Measurements from ENCODE around the gene TMPRSS4. TPM values are rescaled to one million over a fixed set of nuclear protein-coding genes. Genes with fewer than 3 reads are reported as not detected.

Gene TMPRSS4
- total and polyA plus RNA-seq, 2 of the 13 experiments (the other 11 are each of a cell fraction or from before 2014, with no cell fraction given), result 0.32 TPM; not detected in 1

DNA sequence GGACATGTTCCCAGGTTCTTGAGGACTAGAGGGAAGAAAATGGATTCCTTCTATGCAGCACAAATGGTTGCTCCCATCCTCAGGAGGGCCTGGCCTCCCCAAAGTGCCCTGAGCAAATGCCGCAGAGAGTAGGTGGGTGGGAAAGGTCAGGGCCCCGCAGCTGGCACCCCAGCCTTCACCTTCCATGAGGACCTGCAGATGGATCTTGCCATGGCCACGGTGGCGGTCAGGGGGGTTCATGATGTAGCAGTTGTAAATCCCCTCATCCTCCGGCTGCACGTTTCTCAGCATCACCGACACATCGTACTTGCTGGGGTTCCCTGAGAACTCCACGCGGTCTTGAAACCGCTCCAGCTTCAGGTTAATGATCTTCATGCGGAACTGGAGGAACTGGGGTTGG is 91.0 kb downstream of the TMPRSS4 start:
- no peak for DNase-seq (ENCODE audit: low spot score)
- no peaks in the 10 kb centered on the region for H3K79me2 ChIP-seq (ENCODE audit: insufficient read depth, low read length)
- TF ChIP-seq MEIS2 (CRISPR knock-in tag; IDR thresholded peaks at IDR 0.05) (no peak), ZNF766 (CRISPR knock-in tag; IDR thresholded peaks at IDR 0.05; ENCODE audit: borderline replicate concordance) (no peak), RFX1 (IDR thresholded peaks at IDR 0.05) (no peak), CCDC6 (CRISPR knock-in tag; IDR thresholded peaks at IDR 0.05) (no peak), ZMYM2 (CRISPR knock-in tag; IDR thresholded peaks at IDR 0.05) (no peak), SIX4 (CRISPR knock-in tag; IDR thresholded peaks at IDR 0.05) (no peak), ZNF577 (CRISPR knock-in tag; IDR thresholded peaks at IDR 0.05; ENCODE audit: borderline replicate concordance, low read depth) (no peak), TCF7L2 (IDR thresholded peaks at IDR 0.05; ENCODE audit: low read depth, low read length) (no peak)
- TF ChIP-seq, protein P1, sequence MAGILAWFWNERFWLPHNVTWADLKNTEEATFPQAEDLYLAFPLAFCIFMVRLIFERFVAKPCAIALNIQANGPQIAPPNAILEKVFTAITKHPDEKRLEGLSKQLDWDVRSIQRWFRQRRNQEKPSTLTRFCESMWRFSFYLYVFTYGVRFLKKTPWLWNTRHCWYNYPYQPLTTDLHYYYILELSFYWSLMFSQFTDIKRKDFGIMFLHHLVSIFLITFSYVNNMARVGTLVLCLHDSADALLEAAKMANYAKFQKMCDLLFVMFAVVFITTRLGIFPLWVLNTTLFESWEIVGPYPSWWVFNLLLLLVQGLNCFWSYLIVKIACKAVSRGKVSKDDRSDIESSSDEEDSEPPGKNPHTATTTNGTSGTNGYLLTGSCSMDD (CRISPR knock-in tag; IDR thresholded peaks at IDR 0.05), result no peak
- intact Hi-C loops (cut with micrococcal nuclease; ENCODE audit: unreplicated experiment), result no loop called here
- H2AFZ ChIP-seq (ENCODE audit: low read length), result no peak overlapping the region
- ATAC-seq, result no peak
- H3K9me3 ChIP-seq (ENCODE audit: low read length), result no peaks in the 10 kb centered on the region
- H4K20me1 ChIP-seq (ENCODE audit: insufficient read depth, low read length), result no peaks in the 10 kb centered on the region
- H3K4me1 ChIP-seq (ENCODE audit: insufficient read depth, low read length), result peaks cover 17% of the 10 kb centered on the region
- no peaks in the 10 kb centered on the region for H3K36me3 ChIP-seq (replicated peaks in 1 of 2; ENCODE audit: control insufficient read depth in 1 of 2, insufficient read depth in 2 of 2, low read length in 2 of 2)
- no peak overlapping the region for H3K4me3 ChIP-seq (replicated peaks in 1 of 3; ENCODE audit: insufficient read depth in 1 of 3, low read depth in 2 of 3, low read length in 3 of 3)
- ChIA-PET CTCF (ENCODE audit: low intra/inter-chr PET ratio, low total read pairs) (no interaction called here), POLR2A (no interaction called here)
- no peak for FAIRE-seq
- no peak overlapping the region for H3K9ac ChIP-seq (ENCODE audit: insufficient read depth, low read depth, low read length)
- WGBS (ENCODE audit: low lambda C conversion rate), result 16% methylated on average over 5 of the region's 12 CpGs
- H3K27ac ChIP-seq (ENCODE audit: extremely low read length, insufficient read depth, low read length), result no peak overlapping the region
- H3K4me2 ChIP-seq (ENCODE audit: low read depth, low read length), result no peak overlapping the region
- H3K27me3 ChIP-seq (ENCODE audit: control insufficient read depth in 1 of 2, insufficient read depth in 2 of 2, low read length in 2 of 2), result peaks cover 6 to 82% of the 10 kb centered on the region in 2 experiments
- BruUV-seq (replicated peaks), result no TSS peak
- in situ Hi-C loops (cut with HindIII; ENCODE audit: extremely low pct_ligation_motif_present, low pct_unique_long_range_greater_than_20kb), result no loop called here

DNA sequence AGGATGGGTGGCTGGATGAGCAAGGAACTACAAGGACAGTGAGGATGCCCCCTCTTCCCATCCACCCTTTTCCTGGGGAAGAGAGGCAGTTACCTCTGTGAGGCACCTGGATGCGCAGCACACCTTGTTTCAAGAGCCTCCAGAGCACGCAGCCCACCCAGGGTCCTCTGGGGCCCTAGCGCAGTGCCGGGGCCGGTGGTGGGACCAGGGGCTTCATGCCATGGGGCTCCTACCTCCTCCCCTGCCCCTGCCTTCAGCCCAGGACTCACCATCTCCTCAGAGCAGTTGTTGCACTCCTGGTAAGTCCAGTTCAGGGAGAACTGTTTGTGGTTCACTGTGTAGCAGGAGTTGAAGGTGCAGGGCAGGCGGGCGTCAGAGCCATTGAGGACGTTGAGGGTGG is 91.4 kb downstream of the TMPRSS4 start:
- Histone ChIP-seq H4K20me1 (ENCODE audit: insufficient read depth, low read length) (no peaks in the 10 kb centered on the region), H3K4me2 (ENCODE audit: low read depth, low read length) (no peak overlapping the region), H3K9ac (ENCODE audit: insufficient read depth, low read depth, low read length) (no peak overlapping the region), H3K4me3 (replicated peaks in 1 of 3; ENCODE audit: insufficient read depth in 1 of 3, low read depth in 2 of 3, low read length in 3 of 3) (no peak overlapping the region), H3K4me1 (ENCODE audit: insufficient read depth, low read length) (peaks cover 13% of the 10 kb centered on the region), H3K79me2 (ENCODE audit: insufficient read depth, low read length) (no peaks in the 10 kb centered on the region), H2AFZ (ENCODE audit: low read length) (no peak overlapping the region), H3K27me3 (ENCODE audit: control insufficient read depth in 1 of 2, insufficient read depth in 2 of 2, low read length in 2 of 2) (peaks cover 6 to 79% of the 10 kb centered on the region in 2 experiments), H3K36me3 (replicated peaks in 1 of 2; ENCODE audit: control insufficient read depth in 1 of 2, insufficient read depth in 2 of 2, low read length in 2 of 2) (no peaks in the 10 kb centered on the region), H3K9me3 (ENCODE audit: low read length) (no peaks in the 10 kb centered on the region), H3K27ac (ENCODE audit: extremely low read length, insufficient read depth, low read length) (no peak overlapping the region)
- no peak for ATAC-seq
- no peak for DNase-seq (ENCODE audit: low spot score)
- CTCF ChIA-PET (ENCODE audit: low intra/inter-chr PET ratio, low total read pairs), result no interaction called here
- POLR2A ChIA-PET, result no interaction called here
- no peak for FAIRE-seq
- intact Hi-C loops (cut with micrococcal nuclease; ENCODE audit: unreplicated experiment) (no loop called here), in situ Hi-C loops (cut with HindIII; ENCODE audit: extremely low pct_ligation_motif_present, low pct_unique_long_range_greater_than_20kb) (no loop called here)
- TF ChIP-seq ZNF121 (CRISPR knock-in tag; IDR thresholded peaks at IDR 0.05) (no peak), CBFB (CRISPR knock-in tag; IDR thresholded peaks at IDR 0.05) (no peak), SETDB1 (CRISPR knock-in tag; IDR thresholded peaks at IDR 0.05; ENCODE audit: borderline replicate concordance) (no peak), ZC3H4 (CRISPR knock-in tag; IDR thresholded peaks at IDR 0.05; ENCODE audit: borderline replicate concordance) (no peak), ZNF354B (CRISPR knock-in tag; IDR thresholded peaks at IDR 0.05) (no peak), ZNF572 (CRISPR knock-in tag; IDR thresholded peaks at IDR 0.05) (no peak)
- TF ChIP-seq, protein P2, sequence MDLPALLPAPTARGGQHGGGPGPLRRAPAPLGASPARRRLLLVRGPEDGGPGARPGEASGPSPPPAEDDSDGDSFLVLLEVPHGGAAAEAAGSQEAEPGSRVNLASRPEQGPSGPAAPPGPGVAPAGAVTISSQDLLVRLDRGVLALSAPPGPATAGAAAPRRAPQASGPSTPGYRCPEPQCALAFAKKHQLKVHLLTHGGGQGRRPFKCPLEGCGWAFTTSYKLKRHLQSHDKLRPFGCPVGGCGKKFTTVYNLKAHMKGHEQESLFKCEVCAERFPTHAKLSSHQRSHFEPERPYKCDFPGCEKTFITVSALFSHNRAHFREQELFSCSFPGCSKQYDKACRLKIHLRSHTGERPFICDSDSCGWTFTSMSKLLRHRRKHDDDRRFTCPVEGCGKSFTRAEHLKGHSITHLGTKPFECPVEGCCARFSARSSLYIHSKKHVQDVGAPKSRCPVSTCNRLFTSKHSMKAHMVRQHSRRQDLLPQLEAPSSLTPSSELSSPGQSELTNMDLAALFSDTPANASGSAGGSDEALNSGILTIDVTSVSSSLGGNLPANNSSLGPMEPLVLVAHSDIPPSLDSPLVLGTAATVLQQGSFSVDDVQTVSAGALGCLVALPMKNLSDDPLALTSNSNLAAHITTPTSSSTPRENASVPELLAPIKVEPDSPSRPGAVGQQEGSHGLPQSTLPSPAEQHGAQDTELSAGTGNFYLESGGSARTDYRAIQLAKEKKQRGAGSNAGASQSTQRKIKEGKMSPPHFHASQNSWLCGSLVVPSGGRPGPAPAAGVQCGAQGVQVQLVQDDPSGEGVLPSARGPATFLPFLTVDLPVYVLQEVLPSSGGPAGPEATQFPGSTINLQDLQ (CRISPR knock-in tag; IDR thresholded peaks at IDR 0.05), result no peak
- 27% methylated on average over 3 of the region's 8 CpGs for WGBS (ENCODE audit: low lambda C conversion rate)
- BruUV-seq (replicated peaks), result no TSS peak

All from HepG2 (cell line).